PC-3 (cell line): ENCODE measurements around the gene UROS.

ENCODE experiments used
- EZH2 ChIP-seq: fragments of 300-600 bp; sonication (generic); IDR thresholded peaks from one replicate; pipeline ENCODE4 v1.6.1; 2017; ENCODE audit warnings: antibody characterized with exemption, mild to moderate bottlenecking, low read length; ENCODE audit not compliant: unreplicated experiment
- EZH2phosphoT487 ChIP-seq: fragments of 300-600 bp; sonication (generic); IDR thresholded peaks from 2 replicates; pipeline ENCODE4 v1.6.1; 2018; ENCODE audit warnings: mild to moderate bottlenecking, antibody characterized with exemption, low read length, borderline replicate concordance
- TF ChIP-seq, protein P1 (sequence below): fragments of 300-600 bp; sonication (generic); conservative IDR thresholded peaks from 2 replicates; pipeline ENCODE4 v1.5.1; 2017; ENCODE audit warnings: antibody characterized with exemption, low read depth, mild to moderate bottlenecking, low read length

DNA sequence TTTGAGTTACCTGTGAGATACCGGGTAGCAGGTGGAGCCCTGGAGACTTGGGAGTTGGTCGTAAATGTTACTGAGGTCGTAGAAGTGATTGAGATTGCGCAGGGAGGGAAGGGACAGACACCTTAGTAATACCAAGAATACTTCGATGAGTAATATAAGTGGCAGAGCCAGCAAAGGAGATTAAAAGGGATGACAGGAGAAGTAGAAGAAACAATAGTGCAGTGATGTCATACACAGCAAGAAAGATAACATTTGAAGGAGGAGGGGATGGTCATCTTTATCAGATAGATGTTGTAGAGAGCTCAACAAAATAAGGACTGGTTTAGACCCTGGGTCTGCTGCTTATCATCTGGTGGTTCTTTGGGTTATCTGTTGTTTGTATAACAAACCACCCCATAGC lies 5.3 kb upstream of the UROS start:
- TF ChIP-seq, protein P1, sequence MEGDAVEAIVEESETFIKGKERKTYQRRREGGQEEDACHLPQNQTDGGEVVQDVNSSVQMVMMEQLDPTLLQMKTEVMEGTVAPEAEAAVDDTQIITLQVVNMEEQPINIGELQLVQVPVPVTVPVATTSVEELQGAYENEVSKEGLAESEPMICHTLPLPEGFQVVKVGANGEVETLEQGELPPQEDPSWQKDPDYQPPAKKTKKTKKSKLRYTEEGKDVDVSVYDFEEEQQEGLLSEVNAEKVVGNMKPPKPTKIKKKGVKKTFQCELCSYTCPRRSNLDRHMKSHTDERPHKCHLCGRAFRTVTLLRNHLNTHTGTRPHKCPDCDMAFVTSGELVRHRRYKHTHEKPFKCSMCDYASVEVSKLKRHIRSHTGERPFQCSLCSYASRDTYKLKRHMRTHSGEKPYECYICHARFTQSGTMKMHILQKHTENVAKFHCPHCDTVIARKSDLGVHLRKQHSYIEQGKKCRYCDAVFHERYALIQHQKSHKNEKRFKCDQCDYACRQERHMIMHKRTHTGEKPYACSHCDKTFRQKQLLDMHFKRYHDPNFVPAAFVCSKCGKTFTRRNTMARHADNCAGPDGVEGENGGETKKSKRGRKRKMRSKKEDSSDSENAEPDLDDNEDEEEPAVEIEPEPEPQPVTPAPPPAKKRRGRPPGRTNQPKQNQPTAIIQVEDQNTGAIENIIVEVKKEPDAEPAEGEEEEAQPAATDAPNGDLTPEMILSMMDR = no peak
- TF ChIP-seq EZH2 (no peak), EZH2phosphoT487 (no peak)
